Ureter (tissue), 1 donor: ENCODE measurements around the gene TRPM3. TPM values are rescaled to one million over a fixed set of nuclear protein-coding genes. Genes with fewer than 3 reads are reported as not detected.

Source experiments
- DNase-seq: peaks from one replicate; pipeline ENCODE4 v3.0.0-alpha.2; 2020; ENCODE audit warnings: low spot score
- total RNA-seq: library from RNA; stranded (reverse); gene quantifications from one replicate; pipeline ENCODE4 v1.2.4, GENCODE V29; 2023
- donor health status: DM: yes; HTN: yes; CAD: no.

Gene TRPM3
- total RNA-seq, 1 donor from 2014 or later, result 1.3 TPM

DNA sequence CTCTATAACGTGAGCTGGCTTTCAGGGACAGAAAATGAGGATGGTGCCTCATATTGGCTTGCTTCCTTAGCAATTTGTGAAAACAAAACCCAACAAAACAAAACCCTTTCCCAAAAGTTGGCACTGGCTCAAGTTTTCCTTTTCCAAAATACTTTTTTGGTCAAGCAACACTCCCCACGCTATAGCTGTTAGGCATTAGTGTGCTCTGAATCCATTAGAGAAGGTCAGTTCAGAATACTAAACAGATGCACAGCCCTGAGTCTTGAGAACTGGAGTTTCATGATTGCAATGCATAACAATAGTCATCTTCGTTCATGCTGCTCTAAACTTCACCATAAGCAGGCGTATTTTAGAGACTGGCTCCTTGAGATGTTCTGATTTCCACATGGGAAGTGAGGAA is 534.9 kb downstream of the TRPM3 start:
- no peak for DNase-seq

DNA sequence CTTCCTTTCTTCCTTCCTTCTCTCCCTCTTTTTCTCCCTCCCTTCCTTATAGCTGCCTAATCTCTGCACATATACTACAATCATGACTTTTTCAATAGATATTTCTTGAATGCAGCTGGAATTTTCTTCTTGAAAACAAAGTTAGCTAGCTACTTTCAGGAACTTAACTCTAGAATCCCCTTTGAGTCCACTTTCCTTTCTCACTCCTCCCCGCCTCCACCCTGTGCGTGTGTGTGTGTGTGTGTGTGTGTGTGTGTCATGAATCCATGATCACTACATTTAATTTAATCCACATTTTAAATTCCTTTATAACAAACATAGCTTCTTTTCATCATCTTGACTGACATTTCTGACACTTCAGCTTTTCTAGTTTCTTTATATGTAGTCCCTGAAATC is 539.5 kb downstream of the TRPM3 start:
- DNase-seq, result no peak

DNA sequence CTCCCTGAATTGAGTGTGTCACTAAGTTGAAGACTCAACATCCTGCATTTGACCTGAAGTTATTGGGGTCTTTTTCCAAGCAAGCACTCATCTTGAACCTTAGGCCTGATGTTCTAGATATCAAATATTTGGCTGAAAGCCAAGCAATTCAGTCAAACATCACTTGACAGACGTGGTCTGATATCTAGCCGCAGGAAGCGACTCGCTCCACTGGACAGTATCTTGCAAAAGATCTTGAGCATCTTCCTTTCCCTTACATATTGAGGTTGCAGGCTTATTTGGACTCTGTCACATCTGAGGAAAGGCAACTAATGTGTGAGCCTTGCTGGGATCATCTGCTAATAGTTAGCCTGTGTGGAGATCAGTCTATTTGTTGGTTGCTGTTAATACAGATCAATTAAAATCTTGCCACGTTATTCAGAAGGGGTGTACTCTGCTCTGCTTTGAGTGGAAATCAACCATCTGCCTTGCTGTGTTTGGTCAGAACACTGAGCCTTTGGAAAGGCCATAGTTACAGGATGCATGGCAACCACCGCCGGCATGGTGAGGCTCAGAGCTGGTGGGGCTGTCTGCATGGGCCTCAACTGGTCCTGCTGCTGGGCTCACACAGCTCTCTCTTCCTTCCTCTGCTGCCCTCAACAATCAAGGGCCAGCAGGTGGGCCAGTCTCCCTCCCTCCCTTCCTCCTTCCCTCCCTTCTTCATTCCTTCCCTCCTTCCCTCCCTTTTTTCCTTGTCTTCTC is 540.0 kb downstream of the TRPM3 start:
- DNase-seq, result no peak

DNA sequence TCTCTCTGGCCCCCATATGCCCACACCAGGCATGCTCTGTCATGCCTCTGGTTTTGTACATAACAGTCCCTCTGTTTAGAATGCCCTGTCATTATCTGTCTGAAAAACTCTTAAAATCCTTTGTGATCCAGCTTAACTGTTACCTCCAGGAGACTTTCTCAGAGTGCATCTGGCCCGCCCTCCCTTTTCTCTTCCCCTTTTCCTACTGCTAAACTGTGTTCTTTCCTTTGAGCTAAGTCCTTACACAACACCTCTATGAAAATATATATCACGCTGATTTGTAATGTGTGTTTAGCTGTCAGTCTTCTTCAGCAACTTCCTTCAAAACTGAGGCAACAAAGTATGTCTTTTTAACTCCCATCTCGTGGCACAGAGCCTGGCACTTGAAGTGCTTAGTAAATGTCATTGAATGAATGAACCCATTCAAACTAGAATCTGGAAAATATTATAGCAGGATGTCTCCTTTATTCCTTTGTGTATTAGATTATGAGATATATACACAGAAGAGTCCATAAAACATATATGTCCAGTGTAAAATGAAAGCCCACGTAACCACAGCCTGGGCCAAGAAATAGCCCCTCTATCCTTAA is 540.7 kb downstream of the TRPM3 start:
- no peak for DNase-seq

DNA sequence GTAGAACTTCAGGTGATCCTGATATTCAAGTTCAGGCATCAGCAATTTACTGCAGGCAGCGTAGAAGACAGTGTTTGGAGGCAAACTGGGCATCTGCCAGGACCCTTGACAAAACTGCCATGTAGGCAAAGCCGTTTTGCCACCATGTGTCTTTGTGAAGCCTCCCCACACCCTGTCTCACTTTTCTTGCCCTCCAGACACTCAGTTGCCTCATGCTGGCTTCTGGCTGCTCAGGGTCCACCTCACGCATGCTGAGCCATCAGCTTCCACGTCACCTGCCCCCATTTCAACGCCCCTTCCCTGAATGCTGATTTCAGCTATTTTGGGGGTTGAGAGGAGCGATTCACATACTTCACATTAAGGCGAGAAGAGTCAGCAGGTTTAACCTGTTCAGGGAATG is 541.7 kb downstream of the TRPM3 start:
- DNase-seq, result no peak

DNA sequence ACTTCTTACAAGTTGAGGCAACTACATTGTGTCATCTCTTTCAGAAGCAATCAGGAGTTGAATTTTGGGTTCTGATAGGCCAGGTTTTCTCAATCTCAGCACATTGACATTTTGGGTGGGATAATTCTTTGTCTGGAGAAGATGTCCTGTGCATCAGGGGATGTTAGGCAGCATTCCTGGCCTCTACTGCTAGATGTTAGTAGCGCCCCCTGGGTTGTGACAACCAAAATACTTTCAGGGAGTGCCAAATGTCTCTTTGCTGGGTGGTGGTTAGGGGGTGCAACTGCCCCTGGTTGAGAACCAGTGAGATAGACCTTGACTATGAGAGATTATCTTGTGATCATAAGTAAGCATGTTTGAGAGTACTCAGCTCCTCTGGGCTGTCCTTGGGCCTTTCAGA is 542.7 kb downstream of the TRPM3 start:
- no peak for DNase-seq

DNA sequence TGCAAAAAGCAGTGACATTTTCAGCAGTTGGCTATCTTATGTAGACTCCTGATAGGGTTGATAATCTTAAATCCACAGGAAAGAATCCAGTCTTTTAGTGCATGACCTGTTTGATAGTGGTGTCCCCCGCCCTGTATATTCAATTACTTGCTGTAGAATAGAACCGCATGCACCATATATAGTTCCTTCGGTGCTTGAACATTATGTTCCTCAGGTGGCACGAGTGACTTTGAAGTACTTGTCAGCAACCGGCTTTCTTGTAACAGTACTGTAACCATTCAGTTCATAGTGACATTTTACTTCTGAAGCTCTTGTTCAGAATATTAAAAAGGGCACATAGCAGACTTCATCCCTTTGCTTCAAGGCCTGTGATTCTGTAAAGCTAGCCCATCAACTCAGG is 543.8 kb downstream of the TRPM3 start:
- no peak for DNase-seq

DNA sequence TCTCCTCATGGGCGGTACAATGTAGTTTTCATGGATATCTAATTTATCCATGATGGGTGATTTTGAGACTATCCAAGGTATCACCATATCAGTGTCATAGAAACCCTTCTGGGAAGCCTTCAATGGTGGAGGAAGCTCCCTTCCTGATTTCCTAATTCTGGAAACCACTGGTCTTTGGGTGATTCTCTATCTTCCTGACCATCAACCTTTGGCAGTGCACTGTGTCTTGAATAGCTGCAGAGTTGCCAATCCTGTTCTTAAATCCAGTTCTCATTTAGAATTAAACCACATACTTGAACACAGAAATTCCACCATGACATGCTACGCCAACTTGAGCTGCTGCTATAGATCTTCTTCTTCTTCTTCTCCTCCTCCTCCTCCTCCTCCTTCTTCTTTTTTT is 545.3 kb downstream of the TRPM3 start:
- no peak for DNase-seq

DNA sequence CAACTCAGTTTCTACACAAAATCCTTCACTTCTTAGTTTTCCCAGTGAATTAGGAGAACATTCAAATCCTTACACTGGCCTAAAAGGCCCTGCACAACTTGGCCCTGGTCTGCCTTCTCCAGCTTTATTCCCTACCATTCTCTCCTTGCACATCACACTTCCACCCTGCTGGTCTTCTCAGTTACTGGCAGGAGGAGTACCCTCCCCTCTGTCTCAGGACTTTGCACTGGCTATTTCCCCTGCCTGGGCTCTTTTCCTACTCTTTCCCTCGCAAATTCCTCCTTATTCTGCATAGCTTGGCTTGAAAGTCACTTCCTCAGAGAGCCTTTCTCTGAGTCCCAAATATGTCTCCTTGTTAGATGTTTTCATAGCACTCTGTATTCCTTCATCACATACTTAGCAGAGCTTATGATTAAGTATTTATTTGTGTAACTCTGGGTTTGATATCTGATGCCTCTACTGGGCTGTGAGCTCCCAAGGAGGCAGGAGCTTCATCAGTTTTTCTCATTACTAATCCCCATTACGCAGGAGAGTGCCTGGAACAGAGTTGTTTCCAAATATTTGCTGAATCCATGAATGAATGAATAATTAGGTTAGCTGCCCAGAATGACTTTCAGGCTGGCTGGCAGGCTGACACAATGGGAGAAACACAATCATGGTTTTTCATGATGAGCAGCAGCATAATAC is 547.1 kb downstream of the TRPM3 start:
- DNase-seq, result no peak

DNA sequence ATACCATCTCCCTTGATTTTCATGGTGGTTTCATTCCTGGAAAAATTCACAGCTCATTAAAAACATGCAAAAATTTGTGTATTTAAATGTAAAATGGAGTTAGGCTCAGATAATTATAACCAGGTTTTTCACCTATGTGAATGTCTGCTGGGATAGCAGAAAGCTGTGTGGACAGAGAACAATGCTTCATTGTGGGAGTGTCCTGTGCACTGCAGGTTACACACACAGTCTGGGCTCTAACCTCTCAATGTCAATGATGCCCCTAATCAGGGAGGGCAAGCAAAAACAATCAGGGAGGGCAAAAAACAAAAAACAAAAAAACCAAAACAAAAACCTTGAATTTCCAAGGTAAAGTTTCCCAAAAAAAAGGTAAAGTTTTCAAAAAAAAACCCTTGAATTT is 548.1 kb downstream of the TRPM3 start:
- no peak for DNase-seq

DNA sequence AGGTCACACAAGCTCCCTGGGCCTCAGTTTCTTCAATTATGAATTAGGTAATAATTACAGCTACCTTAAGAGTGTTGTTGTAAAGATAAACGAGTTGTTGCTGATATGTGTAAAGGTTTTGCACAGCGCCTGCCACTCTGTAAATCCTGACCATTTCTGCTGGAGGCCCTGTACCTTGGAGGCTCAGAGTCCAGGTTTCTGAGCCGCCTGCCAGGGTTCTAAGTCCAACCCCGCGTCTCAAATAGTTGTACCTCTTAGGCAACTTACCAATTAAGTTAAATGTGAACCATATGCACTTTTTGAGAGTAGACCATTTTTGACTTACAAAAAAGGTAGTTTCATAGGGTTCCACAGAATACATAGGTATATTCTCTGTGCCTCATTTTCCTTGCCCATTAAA is 550.2 kb downstream of the TRPM3 start:
- no peak for DNase-seq

DNA sequence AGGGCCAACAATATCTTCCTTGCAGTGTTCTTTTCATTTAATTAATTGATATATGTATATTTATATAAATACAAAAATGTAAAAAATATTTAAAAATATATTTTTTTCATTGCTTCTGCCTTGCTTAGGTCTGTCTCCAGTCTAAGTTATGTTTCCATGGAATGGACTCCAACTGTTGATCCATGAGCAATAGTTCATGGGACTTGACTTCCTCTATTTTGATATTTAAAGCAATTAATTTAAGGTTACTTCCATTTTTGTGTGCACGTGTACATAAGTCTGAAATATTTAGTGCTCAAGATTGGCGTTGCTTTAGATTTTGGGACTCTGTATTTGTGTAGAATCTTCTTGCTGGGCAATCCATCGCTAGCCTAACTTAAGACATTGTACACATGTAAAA is 551.6 kb downstream of the TRPM3 start:
- DNase-seq, result no peak

DNA sequence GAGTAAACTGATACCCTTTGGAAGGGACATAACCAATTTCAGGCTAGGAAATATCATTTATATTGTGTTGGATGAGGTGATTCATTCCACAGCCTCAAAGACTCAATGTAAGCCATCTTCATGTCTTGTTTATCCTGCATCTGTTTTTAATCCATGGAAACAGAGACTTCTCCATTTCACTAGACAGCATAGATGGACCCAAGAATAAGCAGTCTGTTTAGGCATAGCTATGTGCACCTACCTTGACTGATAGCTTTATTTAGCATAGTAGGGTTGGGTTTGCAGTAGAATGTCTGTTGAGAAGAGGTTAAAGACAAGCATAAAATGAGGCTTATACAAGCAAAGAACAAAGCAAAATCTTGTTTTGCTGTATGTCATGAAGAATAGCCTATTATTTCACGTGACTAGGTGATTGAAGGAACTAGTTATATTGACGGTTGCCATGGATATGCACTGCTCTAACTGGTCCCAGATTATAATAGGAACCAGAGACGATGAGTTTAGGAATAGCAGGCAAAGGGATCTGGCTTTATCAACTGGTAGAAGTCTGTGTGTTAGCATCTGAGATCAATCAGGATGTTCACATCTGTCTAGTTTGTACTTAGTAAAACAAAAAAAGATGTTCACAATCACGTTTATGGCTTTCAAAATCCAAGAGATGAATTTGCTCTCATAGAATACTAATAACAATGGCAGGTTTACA is 552.2 kb downstream of the TRPM3 start:
- no peak for DNase-seq

DNA sequence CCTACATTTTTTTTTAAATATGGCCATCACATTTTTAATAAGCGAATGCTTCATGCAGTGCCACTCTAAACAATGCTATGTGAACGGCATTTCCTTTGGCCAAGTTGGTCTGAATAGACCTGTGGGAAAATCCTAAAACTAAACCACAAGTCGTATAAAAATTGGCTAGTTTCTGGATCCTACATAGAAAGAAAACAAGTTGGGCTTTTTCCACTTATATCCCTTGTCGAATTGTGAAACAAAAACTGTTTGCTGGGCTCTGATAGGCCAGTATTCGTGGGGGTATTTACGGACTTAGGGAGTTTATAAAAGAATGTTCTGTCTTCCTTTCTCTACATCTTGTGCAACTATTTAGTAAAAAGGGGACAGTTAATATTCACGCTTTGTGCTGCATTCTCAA is 553.9 kb downstream of the TRPM3 start:
- no peak for DNase-seq

DNA sequence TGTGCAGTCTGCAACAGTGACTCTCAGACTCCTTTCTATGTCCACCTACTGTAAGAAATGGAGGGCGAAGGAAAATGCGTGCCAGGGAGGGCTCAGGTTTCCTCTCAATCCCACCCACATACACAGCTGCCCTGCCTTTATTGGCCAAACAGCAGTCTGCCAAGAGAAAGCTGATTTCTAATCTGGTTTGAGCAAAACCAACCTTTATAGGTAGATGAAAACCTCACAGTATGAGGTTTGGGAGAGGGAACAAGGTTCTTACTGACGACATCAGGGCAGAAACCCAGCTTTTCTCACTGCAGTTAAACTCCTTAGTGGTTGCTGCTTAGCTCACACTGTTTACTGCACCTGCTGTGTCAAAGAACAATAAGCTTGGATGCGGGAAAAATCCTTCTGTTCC is 554.7 kb downstream of the TRPM3 start:
- no peak for DNase-seq

DNA sequence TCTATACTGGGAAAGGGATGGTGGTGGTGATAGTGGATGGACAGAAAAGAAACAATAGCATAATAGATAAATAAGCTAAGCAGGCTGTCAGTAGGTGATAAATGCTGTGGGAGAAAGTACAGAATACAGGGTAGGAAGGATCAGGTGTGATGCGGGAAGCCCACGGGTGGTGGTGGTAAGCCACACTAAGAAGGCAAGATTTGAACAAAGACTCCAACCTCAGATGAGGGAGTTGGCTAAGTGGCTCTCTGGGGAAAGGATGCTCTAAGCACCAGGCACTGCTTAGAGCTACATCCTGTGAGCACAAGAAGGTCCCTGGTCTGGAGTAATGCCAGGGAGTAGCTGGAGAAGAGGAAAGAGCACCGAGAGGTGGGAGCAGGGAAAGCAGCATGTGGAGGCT is 555.4 kb downstream of the TRPM3 start:
- no peak for DNase-seq

DNA sequence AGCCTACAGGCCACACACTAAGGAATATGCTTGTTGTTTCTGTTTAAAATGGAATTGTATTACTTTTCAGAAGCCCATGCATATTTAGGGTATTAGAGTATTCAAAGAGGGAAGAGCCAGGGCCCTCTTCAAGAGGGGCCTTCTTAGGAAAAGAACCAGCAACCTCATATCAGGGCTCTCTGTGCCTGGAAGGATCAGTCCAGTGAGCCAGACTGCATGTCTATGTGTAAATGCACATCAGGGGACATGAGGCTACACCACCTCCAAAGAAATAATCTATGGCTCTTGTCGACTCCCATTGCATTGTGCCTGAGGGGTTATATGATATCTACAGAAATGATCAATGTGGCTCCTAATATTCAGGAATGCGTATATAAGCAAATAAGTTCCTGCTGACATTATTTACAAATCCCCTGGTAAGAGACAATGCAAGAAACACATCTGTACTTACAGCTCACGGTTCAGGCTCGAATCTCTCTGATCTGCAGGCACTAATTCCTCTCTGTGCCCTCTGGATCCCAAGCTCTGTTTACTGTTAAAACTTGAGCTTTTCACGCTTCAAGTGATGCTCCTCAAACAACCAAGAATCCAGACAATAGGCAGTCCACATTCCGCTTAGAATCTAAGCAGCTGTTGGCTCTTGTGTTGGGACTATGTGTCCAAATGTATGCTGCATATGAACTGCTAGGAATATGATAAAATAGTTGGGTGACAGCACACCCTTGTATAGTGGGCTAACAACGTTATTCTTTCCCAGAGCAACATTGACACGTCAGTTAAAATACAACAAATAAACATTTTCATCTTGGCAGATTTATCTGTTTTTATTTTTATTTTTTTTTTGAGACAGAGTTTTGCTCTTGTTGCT is 556.7 kb downstream of the TRPM3 start:
- no peak for DNase-seq

DNA sequence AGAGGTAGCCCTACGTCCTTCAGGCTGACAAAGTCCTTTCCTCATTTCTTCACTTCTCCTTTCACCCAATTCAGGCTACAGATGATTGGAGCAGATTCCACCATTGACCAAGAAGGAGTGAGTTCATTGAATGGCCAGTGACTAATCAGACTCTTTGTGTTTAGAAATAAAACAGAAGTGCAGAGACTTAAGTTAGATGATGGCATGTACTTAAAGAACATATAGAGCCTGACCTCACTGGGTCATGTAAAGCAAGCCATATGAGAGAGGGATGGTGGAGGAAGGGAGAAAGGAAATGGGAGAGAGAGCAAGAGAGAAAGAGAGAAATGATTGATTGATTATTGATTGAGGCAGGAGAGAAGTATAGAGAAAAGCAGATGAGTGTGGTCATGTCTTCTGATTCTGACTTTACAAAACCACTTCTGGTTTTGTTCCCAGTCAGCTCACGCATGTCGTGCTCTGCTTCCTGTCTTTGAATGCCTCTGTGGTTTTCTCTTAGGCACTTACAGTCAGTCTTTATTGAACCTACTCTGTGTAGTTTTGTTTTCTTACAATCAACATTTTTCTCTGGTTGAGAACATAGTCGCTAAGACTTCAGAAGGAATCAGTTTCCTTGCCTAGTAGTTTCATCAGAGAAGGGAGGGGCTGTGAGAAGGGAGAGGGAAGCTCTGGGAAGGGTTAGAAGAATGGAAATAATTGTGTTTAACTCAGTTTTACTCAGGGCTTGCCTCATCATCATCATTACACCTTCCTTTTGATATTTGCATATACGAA is 557.8 kb downstream of the TRPM3 start:
- DNase-seq, result no peak

DNA sequence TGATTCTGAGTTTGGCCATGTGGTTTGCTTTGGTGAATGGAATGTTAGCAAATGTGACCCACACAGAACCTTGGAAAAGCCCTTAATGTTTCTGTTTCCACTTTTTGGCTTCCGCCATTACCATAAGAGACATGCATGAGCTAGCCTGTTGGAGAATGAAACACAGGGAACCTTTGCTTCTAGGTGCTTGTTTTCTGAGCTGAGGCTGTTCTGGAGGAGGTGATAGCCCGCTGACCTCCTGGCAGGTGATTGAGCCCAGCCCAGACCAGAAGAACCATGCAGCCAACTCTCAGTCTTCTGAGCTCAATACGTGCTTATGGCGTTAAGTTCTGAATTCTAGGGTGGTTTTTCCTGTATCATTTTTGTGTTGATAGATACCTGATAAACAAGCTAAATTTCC is 558.4 kb downstream of the TRPM3 start:
- DNase-seq, result no peak

DNA sequence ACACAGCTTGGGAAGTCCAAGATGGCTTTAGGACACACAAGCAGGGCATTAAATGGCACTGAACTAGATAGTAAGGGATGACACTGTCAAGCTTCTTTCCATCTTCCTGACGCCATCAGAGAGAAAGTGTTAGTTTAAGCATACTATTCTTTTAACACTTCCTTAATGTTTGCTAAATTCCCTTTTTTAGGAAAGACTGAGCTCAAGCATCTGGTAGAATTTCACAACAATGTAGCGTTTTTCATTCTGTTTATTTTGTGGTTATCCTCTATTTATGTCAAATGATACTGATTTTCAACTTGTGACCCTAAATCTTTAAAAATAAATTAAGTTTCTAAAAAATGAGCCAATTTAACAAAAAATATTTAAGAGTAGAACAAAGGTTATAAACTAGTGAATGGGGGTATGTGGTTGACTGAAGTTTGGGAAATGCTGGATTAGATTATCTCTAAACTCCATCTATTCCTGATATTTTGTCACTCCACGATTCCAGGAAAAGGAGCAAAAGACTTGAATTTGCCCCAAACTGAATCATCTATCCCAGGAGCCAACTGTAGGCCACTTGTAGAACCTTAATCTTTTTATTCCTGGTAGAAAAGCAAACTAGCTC is 559.5 kb downstream of the TRPM3 start:
- no peak for DNase-seq

DNA sequence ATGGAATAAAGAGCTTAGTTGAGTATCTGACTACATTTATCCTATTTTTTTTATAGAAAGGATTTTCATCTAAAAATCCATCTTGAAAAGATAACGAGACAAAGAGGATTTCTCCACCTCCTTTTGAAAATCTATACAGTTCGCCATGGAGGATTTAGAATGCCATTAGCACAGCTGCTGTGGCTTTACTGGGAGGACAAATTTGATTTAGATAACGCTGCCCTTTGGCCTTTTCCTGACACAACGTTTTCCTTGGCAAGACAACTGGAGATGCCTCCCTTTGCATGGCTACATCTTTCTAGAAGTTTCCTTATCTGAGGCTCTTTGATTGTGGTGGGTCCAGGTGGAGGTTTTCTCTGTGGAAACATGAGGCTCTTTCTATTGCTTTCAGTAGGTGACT is 560.3 kb downstream of the TRPM3 start:
- no peak for DNase-seq
